SK-N-SH treated with all-trans-retinoic acid at 6 μM for 48 hours (cell line): ENCODE results near the gene SRRM1.

Experiments used
- ARNTL ChIP-seq: fragments of 450-650 bp; formaldehyde crosslinking; IDR thresholded peaks from 2 replicates; pipeline ENCODE4 v1.5.0; 2020; ENCODE audit warnings: low read depth, mild to moderate bottlenecking, moderate library complexity, borderline replicate concordance
- CREB5 ChIP-seq: fragments of 250-450 bp; sonication (Bioruptor Pico); IDR thresholded peaks from 2 replicates; pipeline ENCODE4 v1.5.1; 2020; ENCODE audit warnings: low read depth, mild to moderate bottlenecking, moderate library complexity
- ESRRG ChIP-seq: fragments of 250-450 bp; sonication (Bioruptor Pico); IDR thresholded peaks from 2 replicates; pipeline ENCODE4 v1.6.1; 2021; ENCODE audit warnings: mild to moderate bottlenecking
- OSR1 ChIP-seq: fragments of 250-450 bp; sonication (Bioruptor Pico); IDR thresholded peaks from 2 replicates; pipeline ENCODE4 v1.8.0; 2022; ENCODE audit warnings: moderate library complexity, mild to moderate bottlenecking, inconsistent platforms
- PATZ1 ChIP-seq: fragments of 250-450 bp; sonication (Bioruptor Pico); IDR thresholded peaks from 2 replicates; pipeline ENCODE4 v1.8.0; 2020; ENCODE audit warnings: mild to moderate bottlenecking, moderate library complexity, borderline replicate concordance
- POU6F1 ChIP-seq: fragments of 250-450 bp; sonication (Bioruptor Pico); IDR thresholded peaks from 2 replicates; pipeline ENCODE4 v1.8.0; 2021; ENCODE audit warnings: low read depth, mild to moderate bottlenecking, moderate library complexity, borderline replicate concordance
- PPARA ChIP-seq: fragments of 250-450 bp; sonication (Bioruptor Pico); IDR thresholded peaks from 2 replicates; pipeline ENCODE4 v1.5.0; 2020; ENCODE audit warnings: mild to moderate bottlenecking, borderline replicate concordance
- RARB ChIP-seq: fragments of 250-450 bp; sonication (Bioruptor Pico); IDR thresholded peaks from 2 replicates; pipeline ENCODE4 v1.8.0; 2021; ENCODE audit warnings: mild to moderate bottlenecking, moderate library complexity
- SNAI2 ChIP-seq: fragments of 250-450 bp; sonication (Bioruptor Pico); IDR thresholded peaks from 2 replicates; pipeline ENCODE4 v1.5.0; 2020; ENCODE audit warnings: mild to moderate bottlenecking, moderate library complexity
- TOX ChIP-seq: fragments of 250-450 bp; sonication (Bioruptor Pico); IDR thresholded peaks from 2 replicates; pipeline ENCODE4 v1.8.0; 2021; ENCODE audit warnings: mild to moderate bottlenecking, moderate library complexity, borderline replicate concordance
- ZC3H10 ChIP-seq: fragments of 250-450 bp; sonication (Bioruptor Pico); IDR thresholded peaks from 2 replicates; pipeline ENCODE4 v1.5.1; 2021; ENCODE audit warnings: mild to moderate bottlenecking, moderate library complexity
- ZNF565 ChIP-seq: fragments of 450-650 bp; formaldehyde crosslinking; conservative IDR thresholded peaks from 2 replicates; pipeline ENCODE4 v1.5.0; 2020; ENCODE audit warnings: low read depth, mild to moderate bottlenecking, moderate library complexity

- TF ChIP-seq PPARA (CRISPR knock-in tag) (no peak), PATZ1 (no peak), RARB (CRISPR knock-in tag) (no peak), TOX (CRISPR knock-in tag) (no peak), ARNTL (CRISPR knock-in tag) (no peak), ZNF565 (CRISPR knock-in tag) (no peak), ESRRG (no peak), POU6F1 (no peak), SNAI2 (CRISPR knock-in tag) (no peak), ZC3H10 (no peak), OSR1 (CRISPR knock-in tag) (no peak), CREB5 (no peak)
Observed at GRCh38 chr1:24609949-24610517, 33.1 kb upstream of the SRRM1 start.
